ENCODE measurements around the gene SLC45A3. TPM values are rescaled to one million over a fixed set of nuclear protein-coding genes. Genes with fewer than 3 reads are reported as not detected.

The SLC45A3 gene
- total RNA-seq, 4 donors from 2014 or later, result 0.66 to 3.2 (median 1.3) TPM; not detected in 1

DNA sequence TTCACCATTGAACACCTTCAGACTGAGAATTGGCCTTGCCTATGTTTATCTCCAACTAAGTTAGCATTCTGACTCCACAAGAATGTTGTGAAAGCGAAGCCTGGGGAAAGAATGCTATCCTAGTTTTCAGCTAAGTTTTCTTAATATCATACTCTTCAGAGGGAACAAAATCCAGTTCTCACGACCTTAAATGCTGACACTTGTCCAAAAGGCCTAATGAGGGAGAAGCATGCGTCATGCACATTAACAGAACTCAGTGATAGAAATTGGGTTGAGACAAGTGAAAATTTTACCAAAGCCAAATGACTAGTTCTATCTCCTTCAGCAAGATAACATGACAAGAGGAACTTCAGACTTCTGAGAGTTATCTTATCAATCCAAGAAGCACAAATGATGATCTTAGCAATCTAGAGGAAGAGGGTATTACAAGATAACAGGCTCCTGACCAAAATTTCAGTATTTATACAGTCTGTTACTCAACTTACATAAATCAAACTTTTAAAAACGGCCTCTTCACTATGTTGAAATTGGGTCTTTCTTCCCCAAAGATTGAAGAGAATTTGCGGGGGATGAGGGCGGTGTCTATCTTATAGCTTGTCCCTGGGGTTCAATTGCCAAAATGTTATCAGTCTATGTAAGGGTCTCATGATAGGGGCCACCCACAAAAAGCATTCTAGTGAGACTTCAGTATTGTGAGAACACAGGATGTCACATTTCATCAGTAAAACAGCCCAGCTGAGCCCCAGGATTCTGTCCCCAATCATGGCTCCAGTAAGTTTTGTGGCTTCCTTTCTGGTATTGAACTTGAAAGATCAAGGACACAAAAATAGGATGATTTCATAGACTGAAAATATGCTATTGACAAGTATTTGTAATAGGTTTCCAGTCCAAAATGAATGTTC, 26.5 kb upstream of the SLC45A3 start:
- TF ChIP-seq, protein P1, sequence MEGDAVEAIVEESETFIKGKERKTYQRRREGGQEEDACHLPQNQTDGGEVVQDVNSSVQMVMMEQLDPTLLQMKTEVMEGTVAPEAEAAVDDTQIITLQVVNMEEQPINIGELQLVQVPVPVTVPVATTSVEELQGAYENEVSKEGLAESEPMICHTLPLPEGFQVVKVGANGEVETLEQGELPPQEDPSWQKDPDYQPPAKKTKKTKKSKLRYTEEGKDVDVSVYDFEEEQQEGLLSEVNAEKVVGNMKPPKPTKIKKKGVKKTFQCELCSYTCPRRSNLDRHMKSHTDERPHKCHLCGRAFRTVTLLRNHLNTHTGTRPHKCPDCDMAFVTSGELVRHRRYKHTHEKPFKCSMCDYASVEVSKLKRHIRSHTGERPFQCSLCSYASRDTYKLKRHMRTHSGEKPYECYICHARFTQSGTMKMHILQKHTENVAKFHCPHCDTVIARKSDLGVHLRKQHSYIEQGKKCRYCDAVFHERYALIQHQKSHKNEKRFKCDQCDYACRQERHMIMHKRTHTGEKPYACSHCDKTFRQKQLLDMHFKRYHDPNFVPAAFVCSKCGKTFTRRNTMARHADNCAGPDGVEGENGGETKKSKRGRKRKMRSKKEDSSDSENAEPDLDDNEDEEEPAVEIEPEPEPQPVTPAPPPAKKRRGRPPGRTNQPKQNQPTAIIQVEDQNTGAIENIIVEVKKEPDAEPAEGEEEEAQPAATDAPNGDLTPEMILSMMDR (IDR thresholded peaks at IDR 0.05; ENCODE audit: low read depth), result no peak

DNA sequence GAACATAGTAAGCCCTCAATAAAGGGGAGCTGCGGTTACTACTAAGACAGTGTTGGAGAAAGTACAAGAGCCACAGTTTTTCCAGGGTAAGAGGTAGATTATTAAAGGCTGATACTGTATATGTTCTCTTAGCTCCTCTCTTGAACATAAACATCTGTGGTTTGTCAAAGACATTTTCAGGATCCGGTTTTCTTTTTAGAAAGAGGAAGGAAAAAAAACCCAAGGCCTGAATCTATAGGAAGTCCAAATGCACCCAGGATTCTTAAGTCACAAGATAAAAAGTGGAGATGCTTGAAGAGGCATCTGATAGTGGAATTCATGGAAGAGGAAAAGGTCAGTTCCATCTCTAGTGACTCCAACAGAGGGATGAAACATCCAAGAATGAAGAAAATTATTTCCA, 24.6 kb upstream of the SLC45A3 start:
- TF ChIP-seq, protein P1 (IDR thresholded peaks at IDR 0.05; ENCODE audit: low read depth), result no peak

GRCh38 chr1:205703072-205703471, 22.8 kb upstream of the SLC45A3 start:
- TF ChIP-seq, protein P1 (IDR thresholded peaks at IDR 0.05; ENCODE audit: low read depth), result no peak

GRCh38 chr1:205701891-205702290, 21.6 kb upstream of the SLC45A3 start:
- TF ChIP-seq, protein P1 (IDR thresholded peaks at IDR 0.05; ENCODE audit: low read depth), result no peak

DNA sequence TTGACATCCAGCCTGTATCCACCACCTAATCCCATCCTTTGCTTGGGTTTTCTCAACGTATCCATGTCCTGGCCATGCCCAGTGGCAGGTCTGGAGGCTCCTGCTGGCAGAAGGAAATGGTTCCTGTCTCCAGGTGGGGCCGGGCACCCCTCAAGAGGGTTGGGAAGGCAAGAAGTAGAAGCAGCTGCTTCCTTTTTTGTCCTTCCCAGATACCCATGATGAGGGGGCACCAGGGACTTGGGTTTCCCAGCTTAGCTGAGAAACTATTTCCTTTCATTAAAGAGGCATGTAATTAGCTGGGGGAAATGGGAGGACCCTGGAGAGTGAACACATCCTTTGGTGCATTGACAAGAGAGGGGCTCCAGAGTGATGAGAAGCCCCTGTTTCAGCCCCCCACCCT, 21.1 kb upstream of the SLC45A3 start:
- TF ChIP-seq, protein P1 (IDR thresholded peaks at IDR 0.05; ENCODE audit: low read depth), result no peak

DNA sequence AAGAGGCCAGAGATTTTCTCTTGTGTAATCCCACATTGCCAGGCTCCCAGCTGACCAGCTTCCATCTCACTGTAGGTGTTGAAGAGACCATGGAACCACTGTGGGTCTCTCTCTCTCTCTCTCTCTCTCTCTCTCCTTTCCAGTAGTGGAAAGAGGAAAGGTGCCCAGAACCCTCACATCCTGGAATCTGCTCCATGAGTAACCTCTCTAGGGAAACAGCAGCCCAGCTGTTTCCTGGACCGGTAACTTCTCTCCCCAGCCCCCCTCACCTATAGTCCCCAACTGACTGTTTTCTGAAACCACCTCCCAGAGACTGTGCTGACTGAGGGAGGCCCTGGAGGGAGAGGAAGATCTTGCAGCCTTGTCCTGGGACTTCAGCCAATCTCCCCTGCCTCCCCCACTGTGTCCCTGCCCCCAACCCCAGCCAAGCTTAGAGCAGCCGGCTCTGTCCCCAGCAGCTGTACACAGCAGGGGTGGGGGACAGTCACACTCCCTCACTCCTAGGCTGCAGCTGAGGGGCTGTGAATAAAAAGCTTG, 20.6 kb upstream of the SLC45A3 start:
- TF ChIP-seq, protein P1 (IDR thresholded peaks at IDR 0.05; ENCODE audit: low read depth), result no peak

DNA sequence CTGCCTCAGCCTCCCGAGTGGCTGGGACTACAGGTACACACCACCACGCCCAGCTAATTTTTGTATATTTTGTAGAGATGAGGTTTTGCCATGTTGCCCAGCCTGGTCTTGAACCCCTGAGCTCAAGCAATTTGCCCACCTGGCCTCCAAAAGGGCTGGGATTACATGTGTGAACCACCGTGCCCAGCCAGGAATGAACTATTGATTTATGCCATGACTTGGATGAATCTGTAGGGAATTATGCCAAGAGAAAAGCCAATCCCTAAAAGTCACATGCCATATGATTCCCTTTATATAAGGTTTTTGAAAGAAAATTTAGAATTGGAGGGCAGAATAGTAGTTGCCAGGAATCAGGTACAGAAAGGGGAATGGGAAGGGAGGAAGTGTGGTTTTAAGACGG, 19.1 kb upstream of the SLC45A3 start:
- TF ChIP-seq, protein P1 (IDR thresholded peaks at IDR 0.05; ENCODE audit: low read depth), result no peak

All from subcutaneous adipose tissue (tissue), 4 donors.